HuH-7 (cell line): Measurements from ENCODE around the gene NRTN.
"Not testable (repeated sequence)": the region's sequence is repeated elsewhere in the genome, so short reads cannot be mapped to it uniquely, and the experiment has no call there.

Experiments used
- DNase-seq: peaks from one replicate; pipeline ENCODE4 v3.0.0; 2011; ENCODE audit warnings: low spot score

NRTN gene

DNA sequence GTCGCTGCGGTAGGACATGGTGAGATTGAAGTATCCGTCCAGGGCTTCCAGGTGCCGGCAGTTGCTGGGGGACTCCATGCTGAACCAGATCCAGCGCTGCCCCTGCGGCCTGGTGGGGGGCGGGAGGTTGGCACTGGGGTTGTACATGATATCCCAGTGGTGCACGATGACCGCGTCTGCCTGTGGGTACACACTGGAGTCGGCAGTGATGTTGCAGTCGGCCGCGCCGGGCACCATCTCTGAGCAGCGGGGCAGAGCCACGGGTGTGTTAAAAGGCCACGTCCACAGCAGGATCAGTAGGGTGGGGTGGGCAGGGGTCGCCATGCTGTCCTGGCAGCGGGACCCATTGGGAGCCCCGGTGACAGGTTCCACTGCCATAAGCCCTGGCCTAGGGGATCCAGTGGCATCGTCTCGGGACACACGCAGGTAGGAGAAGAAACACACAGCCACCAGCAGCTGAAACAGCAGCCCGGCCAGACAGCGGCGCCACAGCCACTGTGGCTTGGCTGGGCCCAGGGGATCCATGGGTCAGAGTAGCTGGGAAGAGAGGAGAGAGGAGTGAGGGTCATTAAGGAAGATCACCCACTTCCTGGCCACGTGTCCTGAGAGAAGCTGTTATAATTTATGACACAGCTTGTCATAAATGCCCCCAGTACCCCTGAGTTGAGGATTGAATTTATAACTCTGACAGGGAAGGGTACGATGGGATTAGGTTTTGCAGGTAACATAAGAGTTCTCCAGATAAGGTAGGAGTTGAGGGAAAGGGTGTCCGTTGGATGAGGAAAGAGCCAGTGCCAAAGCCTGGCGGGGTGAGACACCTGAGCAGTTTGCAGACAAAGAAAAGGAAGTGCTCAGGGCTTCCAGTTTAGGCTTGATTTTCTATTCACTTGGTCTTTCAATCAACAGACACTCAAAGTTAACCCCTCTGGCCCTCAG is 62.6 kb downstream of the NRTN start:
- DNase-seq: no peak

DNA sequence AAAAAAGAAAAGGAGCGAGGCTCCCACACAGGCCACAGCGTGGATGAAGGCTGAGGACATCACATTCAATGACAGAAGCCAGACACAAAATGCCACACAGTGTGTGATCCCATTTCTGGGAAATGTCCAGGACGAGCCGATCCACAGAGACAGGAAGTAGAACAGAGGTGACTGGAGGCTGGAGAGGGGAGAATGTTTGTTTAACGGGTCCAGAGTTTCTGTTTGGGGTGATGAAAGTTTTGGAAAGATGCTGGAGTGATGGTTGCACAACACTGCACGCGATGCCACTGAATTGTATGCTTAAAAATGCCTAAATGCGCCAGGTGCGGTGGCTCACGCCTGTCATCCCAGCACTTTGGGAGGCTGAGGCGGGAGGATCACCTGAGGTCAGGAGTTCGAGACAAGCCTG is 66.1 kb downstream of the NRTN start:
- DNase-seq: peak; percentile 48

DNA sequence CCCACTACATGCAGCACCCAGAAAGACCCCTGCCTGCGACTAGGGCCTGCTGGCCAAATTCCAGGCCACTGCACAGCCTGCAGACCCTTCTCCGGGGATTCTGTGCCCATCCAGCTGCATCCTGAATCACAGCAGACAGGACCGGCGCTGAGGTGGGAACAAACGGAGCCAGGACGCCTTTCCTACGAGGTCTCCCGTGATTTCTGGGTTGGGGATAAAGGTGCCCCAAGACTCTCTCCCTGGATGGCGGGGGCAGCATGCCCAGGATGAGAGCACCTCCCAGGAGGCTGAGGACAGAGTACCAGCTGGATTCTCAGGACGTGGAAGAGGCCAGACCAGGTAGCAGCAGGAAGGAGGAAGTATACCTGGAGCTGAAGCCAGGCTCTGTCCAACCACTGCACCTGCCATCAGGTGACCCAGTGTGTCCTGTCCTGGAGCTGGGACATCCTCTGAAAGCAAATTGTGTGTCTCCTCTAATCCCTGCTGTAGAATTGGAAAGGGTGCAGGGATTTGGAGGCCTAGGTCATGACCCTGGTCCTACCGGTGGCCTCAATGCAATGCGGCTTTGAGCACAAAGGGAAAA is 68.8 kb downstream of the NRTN start:
- DNase-seq: no peak

GRCh38 chr19:5874496-5874895 is 69.6 kb downstream of the NRTN start:
- DNase-seq: not testable (repeated sequence)

GRCh38 chr19:5877427-5877826 is 72.6 kb downstream of the NRTN start:
- no peak for DNase-seq

- DNase-seq: no peak
Measured at GRCh38 chr19:5877882-5878281, 73.0 kb downstream of the NRTN start.
